Measurements from ENCODE around the gene BRICD5. TPM values are rescaled to one million over a fixed set of nuclear protein-coding genes. Genes with fewer than 3 reads are reported as not detected.
"Not testable (repeated sequence)": the region's sequence is repeated elsewhere in the genome, so short reads cannot be mapped to it uniquely, and the experiment has no call there.

The BRICD5 gene
- total RNA-seq, 3 donors from 2014 or later (not counting 1 experiment from before 2014, with no cell fraction given): 3.2 to 5.2 (median 3.6) TPM

DNA sequence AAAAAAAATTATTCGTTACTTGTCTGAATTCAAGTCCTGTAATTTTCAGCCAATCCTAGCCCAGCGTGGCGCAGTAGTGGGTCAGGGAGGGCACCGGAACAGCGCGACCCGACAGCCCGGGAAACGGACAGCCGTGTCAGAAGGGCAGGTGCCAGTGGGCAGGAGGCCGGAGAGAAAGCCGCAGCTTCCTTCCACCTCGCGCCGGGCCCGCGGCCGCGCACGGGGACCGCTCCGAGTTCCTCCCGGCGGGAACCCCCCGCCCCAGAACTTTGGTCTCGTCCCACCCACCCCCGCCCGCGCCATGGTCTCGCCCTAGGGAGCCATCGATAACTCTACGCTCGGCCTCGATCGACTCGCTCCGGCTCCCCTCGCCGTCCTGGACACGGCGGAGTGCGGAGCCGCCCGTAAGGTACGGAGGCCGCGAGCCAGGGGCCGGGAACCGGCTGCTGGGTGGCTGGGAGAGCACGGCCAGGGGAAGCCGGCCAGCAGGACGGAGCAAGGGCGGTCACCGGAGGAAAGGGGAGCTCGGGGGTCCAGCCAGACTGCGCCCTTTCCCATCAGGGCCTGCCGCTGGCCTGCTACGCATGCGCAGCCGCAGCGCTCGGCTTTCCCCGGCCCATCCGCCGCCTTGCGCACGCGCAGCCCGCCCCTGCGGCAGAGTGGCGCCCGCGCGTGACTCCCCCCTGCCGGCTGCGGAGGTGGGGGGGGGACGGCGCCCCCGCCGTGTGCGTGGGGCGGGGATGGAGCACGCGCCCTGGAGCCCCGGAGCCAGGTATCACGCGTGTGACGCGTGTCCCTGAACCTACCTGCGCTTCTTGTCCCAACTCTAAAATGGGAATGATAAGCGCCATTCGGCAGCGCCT lies 5.3 kb downstream of the BRICD5 start, which contains the start of gene MLST8:
MLST8 (plus strand) TSS at position 351 of the 863 bp plus-strand sequence. CDS start 632 bp downstream, outside the sequence.
- WGBS (ENCODE audit: insufficient coverage): under 1% methylated on average over 93 of the region's 93 CpGs
- Histone ChIP-seq H3K4me1 (ENCODE audit: control insufficient read depth, insufficient read depth, low read length) (peaks cover 19% of the 10 kb centered on the region), H3K4me3 (ENCODE audit: low read length) (peak within 1 kb of the TSS; percentile 88), H3K9me3 (ENCODE audit: control insufficient read depth, insufficient read depth, low read length) (no peaks in the 10 kb centered on the region), H3K36me3 (ENCODE audit: control insufficient read depth, insufficient read depth, low read length) (peaks cover 26% of the 10 kb centered on the region), H3K27ac (ENCODE audit: low read length) (peak within 1 kb of the TSS; percentile 95), H3K27me3 (ENCODE audit: control insufficient read depth, insufficient read depth, low read length) (no peaks in the 10 kb centered on the region)
- Mint-ChIP-seq H3K27ac (peak within 1 kb of the TSS; percentile 80 to 88), H3K36me3 (no peaks in the 10 kb centered on the region), H3K27me3 (ENCODE audit: low read depth in 2 of 2) (peaks cover 0 to 4% of the 10 kb centered on the region in 2 donors), H3K4me3 (peak within 1 kb of the TSS; percentile 91), H3K9me3 (no peaks in the 10 kb centered on the region), H3K4me1 (peaks cover 19 to 28% of the 10 kb centered on the region in 2 donors)
- TF ChIP-seq, protein P1, sequence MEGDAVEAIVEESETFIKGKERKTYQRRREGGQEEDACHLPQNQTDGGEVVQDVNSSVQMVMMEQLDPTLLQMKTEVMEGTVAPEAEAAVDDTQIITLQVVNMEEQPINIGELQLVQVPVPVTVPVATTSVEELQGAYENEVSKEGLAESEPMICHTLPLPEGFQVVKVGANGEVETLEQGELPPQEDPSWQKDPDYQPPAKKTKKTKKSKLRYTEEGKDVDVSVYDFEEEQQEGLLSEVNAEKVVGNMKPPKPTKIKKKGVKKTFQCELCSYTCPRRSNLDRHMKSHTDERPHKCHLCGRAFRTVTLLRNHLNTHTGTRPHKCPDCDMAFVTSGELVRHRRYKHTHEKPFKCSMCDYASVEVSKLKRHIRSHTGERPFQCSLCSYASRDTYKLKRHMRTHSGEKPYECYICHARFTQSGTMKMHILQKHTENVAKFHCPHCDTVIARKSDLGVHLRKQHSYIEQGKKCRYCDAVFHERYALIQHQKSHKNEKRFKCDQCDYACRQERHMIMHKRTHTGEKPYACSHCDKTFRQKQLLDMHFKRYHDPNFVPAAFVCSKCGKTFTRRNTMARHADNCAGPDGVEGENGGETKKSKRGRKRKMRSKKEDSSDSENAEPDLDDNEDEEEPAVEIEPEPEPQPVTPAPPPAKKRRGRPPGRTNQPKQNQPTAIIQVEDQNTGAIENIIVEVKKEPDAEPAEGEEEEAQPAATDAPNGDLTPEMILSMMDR (IDR thresholded peaks at IDR 0.05): peak; percentile 16
- intact Hi-C loops (cut with micrococcal nuclease): no loop called here
- ATAC-seq: peak; percentile 88 to 97 (median 93)
- DNase-seq: peak; percentile 94 to 98

DNA sequence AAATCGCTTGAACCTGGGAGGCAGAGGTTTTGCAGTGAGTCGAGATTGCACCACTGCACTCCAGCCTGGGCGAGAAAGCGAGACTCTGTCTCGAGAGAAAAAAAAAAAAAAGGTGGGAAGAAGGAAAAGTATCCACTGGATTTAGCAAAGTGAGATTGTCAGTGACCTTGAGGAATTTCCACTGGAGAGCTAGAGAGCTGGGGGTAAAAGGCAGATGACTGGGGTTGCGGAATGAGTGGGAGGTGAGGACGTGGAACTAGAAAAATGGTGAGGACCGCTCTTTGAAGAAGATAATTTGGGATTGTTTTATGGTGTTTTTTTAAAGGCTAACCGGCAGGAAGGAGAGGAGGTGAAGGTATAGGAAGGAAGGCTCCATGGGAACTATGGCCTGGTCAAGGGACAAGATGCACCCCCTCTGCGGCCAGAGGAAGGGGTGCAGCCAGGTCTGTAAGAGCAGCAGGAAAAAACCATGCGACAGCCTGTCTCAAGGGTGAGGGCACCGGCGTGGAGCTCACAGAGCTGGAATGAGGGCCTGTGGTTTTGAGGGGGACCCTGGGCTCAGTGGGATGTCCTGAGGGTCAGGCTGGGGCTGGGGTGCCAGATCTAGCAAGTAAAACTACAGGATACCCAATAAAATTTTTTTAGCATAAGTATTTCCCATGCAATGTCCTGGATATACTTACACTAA lies 6.1 kb downstream of the BRICD5 start:
- no peaks in the 10 kb centered on the region for H3K9me3 ChIP-seq (ENCODE audit: control insufficient read depth, insufficient read depth, low read length)
- peak overlapping the region; percentile 82 for H3K4me3 Mint-ChIP-seq
- H3K4me1 ChIP-seq (ENCODE audit: control insufficient read depth, insufficient read depth, low read length): peaks cover 19% of the 10 kb centered on the region
- peak overlapping the region; percentile 80 to 88 for H3K27ac Mint-ChIP-seq
- H3K9me3 Mint-ChIP-seq: no peaks in the 10 kb centered on the region
- H3K36me3 ChIP-seq (ENCODE audit: control insufficient read depth, insufficient read depth, low read length): peaks cover 26% of the 10 kb centered on the region
- DNase-seq: no peak
- WGBS (ENCODE audit: insufficient coverage): 87% methylated on average over 13 of the region's 13 CpGs
- TF ChIP-seq, protein P1 (IDR thresholded peaks at IDR 0.05): no peak
- no peaks in the 10 kb centered on the region for H3K27me3 ChIP-seq (ENCODE audit: control insufficient read depth, insufficient read depth, low read length)
- H3K4me3 ChIP-seq (ENCODE audit: low read length): peak overlapping the region; percentile 88
- intact Hi-C loops (cut with micrococcal nuclease): no loop called here
- peak overlapping the region; percentile 95 for H3K27ac ChIP-seq (ENCODE audit: low read length)
- H3K36me3 Mint-ChIP-seq: no peaks in the 10 kb centered on the region
- H3K27me3 Mint-ChIP-seq (ENCODE audit: low read depth in 2 of 2): peaks cover 0 to 9% of the 10 kb centered on the region in 2 donors
- no peak for ATAC-seq
- peaks cover 19 to 28% of the 10 kb centered on the region in 2 donors for H3K4me1 Mint-ChIP-seq

DNA sequence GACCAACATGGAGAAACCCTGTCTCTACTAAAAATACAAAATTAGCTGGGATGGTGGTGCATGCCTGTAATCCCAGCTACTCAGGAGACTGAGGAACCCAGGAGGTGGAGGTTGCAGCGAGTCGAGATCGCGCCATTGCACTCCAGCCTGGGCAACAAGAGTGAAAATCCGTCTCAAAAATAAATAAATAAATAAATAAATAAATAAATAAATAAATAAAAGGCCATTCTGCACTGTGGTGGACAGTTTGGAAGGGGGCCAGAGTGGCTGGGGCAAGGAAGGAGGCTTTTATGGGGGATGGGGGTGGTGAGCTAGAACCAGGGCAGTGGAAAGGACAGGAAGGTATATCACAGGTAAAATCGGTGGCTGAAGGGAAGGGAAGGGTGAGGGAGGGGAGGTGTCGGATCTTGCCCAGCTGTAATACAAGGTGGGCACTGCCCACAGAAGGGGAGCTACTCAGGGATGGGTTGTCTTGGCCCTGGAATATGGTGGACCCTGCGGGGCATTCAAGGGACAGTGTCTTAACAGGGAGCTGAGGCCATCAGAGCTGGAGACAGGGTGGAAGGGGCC lies 7.5 kb downstream of the BRICD5 start:
- intact Hi-C loops (cut with micrococcal nuclease): not testable (repeated sequence)

More for the DNA sequence above, 7.5 kb downstream of the BRICD5 start:
- H3K9me3 ChIP-seq (ENCODE audit: control insufficient read depth, insufficient read depth, low read length); H3K27me3 ChIP-seq (ENCODE audit: control insufficient read depth, insufficient read depth, low read length); H3K4me3 ChIP-seq (ENCODE audit: low read length); H3K9me3 Mint-ChIP-seq; H3K36me3 Mint-ChIP-seq; DNase-seq; H3K27ac ChIP-seq (ENCODE audit: low read length); ATAC-seq: not testable (repeated sequence)
- peaks cover 8 to 10% of the 10 kb centered on the region in 2 donors for H3K27me3 Mint-ChIP-seq (ENCODE audit: low read depth in 2 of 2)
- WGBS (ENCODE audit: insufficient coverage): 92% methylated on average over 3 of the region's 8 CpGs
- peaks cover 19 to 28% of the 10 kb centered on the region in 2 donors for H3K4me1 Mint-ChIP-seq
- H3K4me3 Mint-ChIP-seq: peak overlapping the region; percentile 82
- Histone ChIP-seq H3K4me1 (ENCODE audit: control insufficient read depth, insufficient read depth, low read length) (peaks cover 19% of the 10 kb centered on the region), H3K36me3 (ENCODE audit: control insufficient read depth, insufficient read depth, low read length) (peaks cover 12% of the 10 kb centered on the region)
- peak overlapping the region in 1 of 2 donors; percentile 80 for H3K27ac Mint-ChIP-seq
